NOMO-1 treated with DMSO at 0.1 percent for 48 hours (cell line): ENCODE data around the gene BST1.
A peak's percentile ranks its signal among the peaks of the same experiment; 100 is the strongest.

Source experiments
- DNase-seq: peaks from one replicate; lab custom pipeline; 2025; ENCODE audit not compliant: unreplicated experiment; lab: John Stamatoyannopoulos, UW

The BST1 gene, protein sequence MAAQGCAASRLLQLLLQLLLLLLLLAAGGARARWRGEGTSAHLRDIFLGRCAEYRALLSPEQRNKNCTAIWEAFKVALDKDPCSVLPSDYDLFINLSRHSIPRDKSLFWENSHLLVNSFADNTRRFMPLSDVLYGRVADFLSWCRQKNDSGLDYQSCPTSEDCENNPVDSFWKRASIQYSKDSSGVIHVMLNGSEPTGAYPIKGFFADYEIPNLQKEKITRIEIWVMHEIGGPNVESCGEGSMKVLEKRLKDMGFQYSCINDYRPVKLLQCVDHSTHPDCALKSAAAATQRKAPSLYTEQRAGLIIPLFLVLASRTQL

GRCh38 chr4:15702941-15703403 lies at the start of gene BST1:
Gene BST1 (plus strand): TSS chr4:15703065. CDS start chr4:15703145, 80 bp downstream.
- peak; percentile 88 for DNase-seq

GRCh38 chr4:15653420-15653819 lies 49.4 kb upstream of the BST1 start:
- DNase-seq: peak; percentile 20

DNA sequence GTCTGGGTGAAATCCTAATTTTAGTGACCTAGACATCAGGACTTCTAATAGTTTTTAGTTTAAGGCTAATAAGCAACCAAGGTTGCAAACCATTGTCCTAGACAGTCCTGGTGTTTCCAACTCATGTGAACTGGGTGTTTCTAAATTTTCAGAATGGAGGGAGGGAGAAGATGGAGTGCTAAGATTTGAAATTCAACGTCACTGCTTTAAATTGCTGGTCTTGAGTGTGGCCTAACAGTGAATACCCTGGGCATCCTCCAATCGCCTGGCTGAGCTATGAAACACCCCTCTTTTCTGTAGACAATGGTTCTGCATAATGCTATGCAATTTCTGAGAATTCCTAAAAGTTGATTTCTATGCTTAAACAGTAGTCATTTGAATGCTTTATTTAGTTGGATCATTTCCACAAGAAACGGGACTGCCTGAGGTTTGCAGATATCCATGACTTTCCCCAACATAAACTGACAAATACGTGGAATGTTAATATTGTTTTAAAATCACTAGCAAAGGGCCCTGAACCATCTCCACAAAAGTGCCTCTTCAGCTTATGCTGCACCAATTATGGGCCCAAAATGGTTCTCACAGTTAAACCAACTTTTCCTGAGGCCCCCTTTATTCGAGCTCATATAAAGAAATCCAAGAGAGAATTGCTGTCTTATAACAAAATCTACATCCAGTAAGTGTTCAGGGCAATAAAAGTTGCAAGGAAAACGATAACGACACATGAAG lies 48.8 kb upstream of the BST1 start:
- peak; percentile 82 for DNase-seq

DNA sequence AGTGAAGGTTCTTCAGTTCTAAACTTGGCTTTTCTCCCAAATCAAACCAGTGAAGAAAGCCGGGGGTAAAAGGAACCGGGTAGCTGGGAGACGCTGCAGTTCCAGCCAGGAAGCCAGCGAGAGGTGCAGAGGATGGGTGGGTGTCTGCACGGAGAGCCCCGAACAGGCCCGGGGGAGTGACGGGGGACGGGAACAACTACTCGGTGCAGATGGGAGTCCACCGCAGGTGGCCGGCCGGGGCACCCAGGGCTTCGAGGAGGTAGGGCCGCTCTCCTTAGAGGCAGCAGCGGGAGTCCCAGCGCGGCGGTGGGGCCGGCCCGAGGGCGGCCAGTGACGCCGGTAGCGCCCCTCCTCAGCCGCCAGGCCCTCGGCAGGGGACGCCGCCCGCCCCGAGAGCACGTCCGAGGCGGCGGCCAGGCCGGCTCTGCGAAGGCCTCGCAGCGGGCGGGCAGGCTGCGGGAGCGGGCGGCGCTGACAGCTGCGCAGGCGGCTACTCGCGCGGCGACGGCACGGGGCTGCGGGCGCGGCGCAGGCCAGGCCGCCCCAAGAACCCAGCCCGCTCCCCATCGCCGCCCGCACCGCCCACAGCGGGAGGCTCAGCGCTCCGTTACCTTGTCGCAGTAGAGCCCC lies 48.2 kb upstream of the BST1 start:
- peak; percentile 47 for DNase-seq

- peak; percentile 82 for DNase-seq
These were observed 47.4 kb upstream of the BST1 start, which contains the start of gene FBXL5 for GRCh38 chr4:15655223-15656037. Gene FBXL5 (minus strand): TSS chr4:15655357. CDS start chr4:15655287, 70 bp downstream.

DNA sequence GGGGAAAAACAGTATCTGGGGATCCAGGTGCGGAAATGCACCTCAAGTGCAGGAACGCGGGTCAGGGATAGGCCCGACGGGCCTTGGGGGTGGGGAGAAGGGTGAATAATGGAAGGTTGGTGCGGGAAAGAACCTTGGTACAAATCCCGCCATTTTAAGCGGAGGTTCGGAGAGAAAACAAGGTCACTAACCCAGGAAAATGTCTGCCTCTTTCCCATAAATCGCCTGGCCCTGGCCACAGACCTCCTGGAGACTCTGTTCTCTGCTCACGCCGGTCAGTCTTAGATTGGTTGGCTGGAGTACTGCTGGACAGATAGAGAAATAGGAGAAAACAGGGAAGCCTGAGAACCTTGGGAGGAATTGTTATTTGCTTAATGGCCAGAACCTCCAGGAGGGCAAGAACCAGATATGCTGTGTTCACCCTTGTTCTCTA lies 46.8 kb upstream of the BST1 start:
- DNase-seq: no peak

GRCh38 chr4:15657366-15657765 lies 45.5 kb upstream of the BST1 start:
- no peak for DNase-seq

GRCh38 chr4:15658136-15658770 lies 44.6 kb upstream of the BST1 start:
- no peak for DNase-seq

DNA sequence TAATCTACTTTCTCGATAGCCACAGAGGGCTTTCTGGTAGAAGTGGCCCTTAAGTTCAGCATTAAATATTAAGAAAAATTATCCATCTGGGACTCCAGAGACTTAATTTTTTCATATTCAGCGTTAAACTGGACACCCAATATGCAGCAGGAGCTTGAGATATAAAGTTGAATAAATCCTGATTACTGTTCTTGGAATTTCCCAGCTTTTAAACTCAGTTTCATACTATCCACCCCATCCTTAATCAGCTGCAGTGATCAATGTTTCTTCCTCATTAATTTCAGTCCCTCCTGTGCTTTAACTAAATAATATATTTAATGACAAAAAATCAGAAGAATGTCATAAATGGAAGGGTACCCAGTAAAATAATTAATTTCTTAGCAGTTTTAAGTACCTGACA lies 44.1 kb upstream of the BST1 start:
- no peak for DNase-seq

- peak; percentile 96 for DNase-seq
These were observed 42.9 kb upstream of the BST1 start for GRCh38 chr4:15659768-15660570.

- peak; percentile 95 for DNase-seq
These were observed 37.0 kb upstream of the BST1 start for GRCh38 chr4:15665753-15666365.

DNA sequence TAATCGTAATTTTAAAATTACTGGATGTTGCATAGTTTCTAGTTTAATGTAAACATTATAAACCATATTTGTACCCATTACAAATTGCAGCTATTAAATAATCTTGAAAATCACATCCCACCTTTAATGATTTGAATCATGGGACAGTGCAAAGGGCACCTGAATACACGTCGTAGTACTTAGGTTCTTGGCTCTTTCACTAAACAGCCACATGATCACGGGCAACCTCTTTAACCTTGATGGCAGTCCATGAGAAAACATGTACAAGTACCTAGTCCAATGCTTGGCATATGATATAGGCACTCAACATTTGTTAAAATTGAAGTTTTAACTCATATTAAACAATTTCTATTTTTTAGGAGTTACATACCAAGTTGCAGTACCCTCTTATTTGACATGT lies 35.9 kb upstream of the BST1 start:
- no peak for DNase-seq

GRCh38 chr4:15668566-15669435 lies 34.1 kb upstream of the BST1 start:
- no peak for DNase-seq

DNA sequence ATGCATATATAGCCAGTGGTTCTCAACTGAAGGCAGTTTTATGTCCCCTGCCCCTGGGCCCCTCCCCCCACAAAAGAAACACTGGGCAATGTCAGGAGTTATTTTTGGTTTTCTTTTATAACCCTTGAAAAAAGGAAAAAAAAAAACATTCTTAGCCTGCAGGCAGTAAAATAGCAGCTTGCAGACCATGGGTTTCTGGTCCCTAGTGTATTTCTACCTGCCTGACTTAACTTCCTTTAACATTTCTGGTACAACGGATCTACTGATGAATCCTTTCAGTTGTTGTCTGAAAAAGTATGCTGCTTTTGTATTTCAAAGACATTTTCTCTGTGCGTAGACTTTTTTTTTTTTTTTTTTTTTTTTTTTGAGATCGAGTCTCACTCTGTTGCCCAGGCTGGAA lies 32.3 kb upstream of the BST1 start:
- DNase-seq: no peak

DNA sequence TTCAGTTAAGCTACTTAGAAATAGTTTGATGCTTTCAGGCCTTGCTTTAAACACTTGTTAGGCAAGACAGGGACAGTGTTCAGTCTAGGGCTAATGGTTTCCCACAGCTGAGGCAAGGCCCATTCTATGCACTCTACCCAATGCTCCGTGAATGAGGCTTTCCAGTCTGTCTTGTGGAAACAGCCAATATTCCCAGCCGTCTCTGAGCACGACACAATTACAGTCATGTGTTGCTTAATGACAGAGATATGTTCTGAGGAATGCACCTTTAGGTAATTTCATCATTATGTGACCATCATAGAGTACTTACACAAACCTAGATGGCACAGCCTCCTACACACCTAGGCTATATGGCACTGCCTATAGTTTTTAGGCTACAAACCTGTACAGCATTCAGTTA lies 30.8 kb upstream of the BST1 start:
- DNase-seq: no peak

DNA sequence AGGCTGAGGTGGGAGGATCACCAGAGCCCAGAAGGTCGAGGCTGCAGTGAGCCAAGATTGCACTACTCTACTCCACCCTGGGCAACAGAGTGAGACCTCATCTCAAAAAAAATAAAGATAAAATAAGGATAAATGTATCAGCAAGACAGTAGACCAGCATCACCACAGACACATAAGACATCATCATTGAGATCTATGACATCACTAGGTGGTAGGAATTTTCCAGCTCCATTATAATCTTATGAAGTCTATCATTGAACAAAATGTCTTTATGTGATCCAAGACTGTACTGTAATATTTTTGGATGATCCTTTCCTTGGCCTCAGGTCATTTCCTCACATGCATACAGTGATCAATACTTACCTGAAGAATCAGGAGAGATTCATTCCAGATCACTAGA lies 29.5 kb upstream of the BST1 start:
- no peak for DNase-seq

GRCh38 chr4:15674046-15674445 lies 28.8 kb upstream of the BST1 start:
- DNase-seq: no peak

DNA sequence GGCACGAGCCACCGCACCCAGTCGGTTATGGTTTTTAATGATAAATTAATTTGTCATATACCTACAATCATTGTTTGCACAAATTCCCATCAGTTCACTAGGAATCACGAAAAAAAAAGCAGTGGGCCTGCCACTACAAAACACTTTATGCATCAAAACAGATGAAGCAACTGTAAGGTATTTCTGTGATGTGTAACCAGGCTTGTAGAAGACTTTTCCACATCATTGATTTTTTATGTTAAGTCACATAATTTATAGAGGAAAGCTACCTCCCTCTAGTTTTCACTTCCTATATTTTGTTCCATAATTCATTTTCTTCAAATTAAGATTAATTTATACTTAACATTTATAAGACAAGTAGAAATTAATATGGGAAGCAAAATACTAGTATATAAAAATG lies 27.9 kb upstream of the BST1 start:
- peak; percentile 68 for DNase-seq
